ENCODE data around the gene LAMB4. TPM values are rescaled to one million over a fixed set of nuclear protein-coding genes. Genes with fewer than 3 reads are reported as not detected.

LAMB4 gene
- total and polyA plus RNA-seq, 2 of the 8 experiments (the other 6 are each of a cell fraction or from before 2014, with no cell fraction given), result not detected

- FAIRE-seq, result no peak
- TF ChIP-seq TEAD4 (IDR thresholded peaks at IDR 0.05; ENCODE audit: low read depth, low read length), result no peak
- TF ChIP-seq PHF8 (conservative IDR thresholded peaks at IDR 0.05; ENCODE audit: low read depth, low read length), result no peak
- TF ChIP-seq CREB1 (IDR thresholded peaks at IDR 0.05), result no peak
- no peak for TF ChIP-seq EZH2 (IDR thresholded peaks at IDR 0.05; ENCODE audit: low read depth, low read length, severe bottlenecking)
- no peak for TF ChIP-seq SP1 (IDR thresholded peaks at IDR 0.05; ENCODE audit: low read depth, low read length)
- no peak for TF ChIP-seq GTF2F1 (IDR thresholded peaks at IDR 0.05; ENCODE audit: borderline replicate concordance, low read depth, low read length)
- no peak for TF ChIP-seq SP4 (IDR thresholded peaks at IDR 0.05; ENCODE audit: low read length)
- TF ChIP-seq BCL11A (IDR thresholded peaks at IDR 0.05; ENCODE audit: low read depth in 2 of 2, low read length in 2 of 2), result no peak
- TF ChIP-seq KDM5A (IDR thresholded peaks at IDR 0.05; ENCODE audit: low read length), result no peak
- no peak for TF ChIP-seq KDM1A (IDR thresholded peaks at IDR 0.05; ENCODE audit: borderline replicate concordance, low read length)
- no peak for TF ChIP-seq EP300 (IDR thresholded peaks at IDR 0.05; ENCODE audit: borderline replicate concordance in 1 of 2, low read depth in 2 of 2, low read length in 2 of 2)
- TF ChIP-seq CTCF (IDR thresholded peaks at IDR 0.05; ENCODE audit: control extremely low read depth in 1 of 3, insufficient read depth in 1 of 3, low read depth in 1 of 3, low read length in 3 of 3), result no peak
- no peak for TF ChIP-seq TCF12 (IDR thresholded peaks at IDR 0.05; ENCODE audit: low read depth, low read length)
Measured at GRCh38 chr7:108071551-108071950, 58.6 kb downstream of the LAMB4 start.

More at GRCh38 chr7:108071551-108071950, 58.6 kb downstream of the LAMB4 start:
- Histone ChIP-seq H4K8ac (ENCODE audit: extremely low read depth, insufficient read depth, low read length) (no peak overlapping the region), H2BK15ac (ENCODE audit: low read length) (no peak overlapping the region), H3K4me3 (ENCODE audit: extremely low read depth in 1 of 4, insufficient read depth in 2 of 4, low read depth in 3 of 4, low read length in 4 of 4) (no peak overlapping the region), H3K23me2 (ENCODE audit: low read depth, low read length) (no peaks in the 10 kb centered on the region), H3K4me1 (replicated peaks in 1 of 4; ENCODE audit: control insufficient read depth in 3 of 4, insufficient read depth in 4 of 4, low read length in 3 of 4) (no peaks in the 10 kb centered on the region), H2AFZ (ENCODE audit: low read length) (no peak overlapping the region), H3K36me3 (ENCODE audit: control insufficient read depth in 2 of 4, insufficient read depth in 4 of 4, low read length in 3 of 4) (no peaks in the 10 kb centered on the region), H3K9me3 (ENCODE audit: insufficient read depth in 2 of 2, low read depth in 1 of 2, low read length in 1 of 2) (no peaks in the 10 kb centered on the region), H3K9ac (replicated peaks in 1 of 4; ENCODE audit: extremely low read depth in 1 of 4, low read depth in 3 of 4, low read length in 3 of 4) (no peak overlapping the region), H3K23ac (ENCODE audit: insufficient read length) (no peak overlapping the region), H3K27me3 (replicated peaks in 1 of 4; ENCODE audit: control insufficient read depth in 3 of 4, extremely low read depth in 1 of 4, insufficient read depth in 3 of 4, low read length in 3 of 4) (no peaks in the 10 kb centered on the region), H3K4ac (replicated peaks; ENCODE audit: insufficient read length, low read depth, low read length) (no peak overlapping the region), H3K27ac (ENCODE audit: low read depth, low read length) (no peak overlapping the region), H3K79me1 (ENCODE audit: low read depth, low read length) (no peaks in the 10 kb centered on the region), H4K5ac (ENCODE audit: insufficient read length, low read depth, low read length) (no peak overlapping the region), H4K91ac (replicated peaks; ENCODE audit: insufficient read length, low read length) (no peak overlapping the region), H3K56ac (replicated peaks; ENCODE audit: insufficient read length, low read depth, low read length) (no peak overlapping the region), H2BK12ac (ENCODE audit: low read depth, low read length) (no peak overlapping the region), H2BK20ac (ENCODE audit: low read length) (no peak overlapping the region), H2BK5ac (ENCODE audit: low read depth, low read length) (no peak overlapping the region), H3K79me2 (ENCODE audit: control insufficient read depth in 1 of 2, insufficient read depth in 2 of 2, low read length in 2 of 2) (no peaks in the 10 kb centered on the region), H3K4me2 (ENCODE audit: insufficient read depth in 1 of 2, low read depth in 2 of 2, low read length in 2 of 2) (no peak overlapping the region), H2BK120ac (replicated peaks; ENCODE audit: low read depth, low read length) (no peak overlapping the region), H4K20me1 (replicated peaks in 1 of 2; ENCODE audit: control insufficient read depth in 1 of 2, insufficient read depth in 2 of 2, low read length in 2 of 2) (no peaks in the 10 kb centered on the region), H3K14ac (ENCODE audit: insufficient read length) (no peak overlapping the region), H2AK5ac (ENCODE audit: low read depth, low read length) (no peak overlapping the region), H3K18ac (ENCODE audit: extremely low read depth, low read length) (no peak overlapping the region)
- 89% methylated on average over 1 of the region's 1 CpG; no CpG with 5 or more reads in 1 of the 2 experiments for WGBS, 2 experiments (ENCODE audit: extremely low coverage in 1 of 2, insufficient coverage in 1 of 2, insufficient read length in 1 of 2, insufficient replicate concordance in 2 of 2, low coverage in 1 of 2, low lambda C conversion rate in 2 of 2, missing lambda C conversion rate in 1 of 2)
- no peak for DNase-seq (ENCODE audit: low read depth in 1 of 2, low spot score in 2 of 2)
- POLR2A ChIA-PET (ENCODE audit: partially characterized antibody), result no interaction called here
- CTCF ChIA-PET (ENCODE audit: partially characterized antibody), result no interaction called here

Data from H1 (cell line).